Measurements from ENCODE around the gene ICE1. TPM values are rescaled to one million over a fixed set of nuclear protein-coding genes. Genes with fewer than 3 reads are reported as not detected.

ICE1 gene
- total RNA-seq, 1 experiment from 2014 or later = 48.9 TPM

DNA sequence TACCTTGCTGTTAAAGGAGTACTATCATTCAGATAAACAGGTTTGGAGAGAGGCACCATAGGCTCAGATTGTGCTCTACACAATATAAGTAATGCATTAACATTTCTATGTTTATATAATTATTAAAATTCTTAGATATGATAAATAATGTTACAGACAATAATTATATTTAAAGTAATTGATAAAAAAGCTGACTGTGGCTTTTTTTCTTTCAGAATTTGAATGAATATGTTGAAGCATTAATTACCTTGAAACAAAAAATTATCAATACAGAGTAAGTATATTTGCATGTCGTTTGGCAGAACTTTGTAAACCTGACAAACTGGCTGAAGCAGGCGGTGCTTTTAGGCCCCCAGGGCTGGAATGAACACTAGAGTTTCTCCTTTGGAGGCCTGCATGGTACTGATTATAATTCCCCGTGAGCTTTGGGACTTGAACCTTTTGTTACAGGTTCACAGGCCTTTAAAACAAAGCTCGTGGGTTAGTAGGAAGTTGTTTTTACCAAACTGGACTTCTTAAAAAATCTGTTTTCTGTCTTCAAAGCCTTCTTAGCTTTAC, 13.8 kb downstream of the ICE1 start:
- POLR2A ChIA-PET = no interaction called here
- Mint-ChIP-seq H3K27ac (no peak overlapping the region), H3K9me3 (no peaks in the 10 kb centered on the region)

More for the DNA sequence above, 13.8 kb downstream of the ICE1 start:
- Mint-ChIP-seq H3K4me1 (peaks cover 16% of the 10 kb centered on the region), H3K27me3 (ENCODE audit: low read depth) (no peaks in the 10 kb centered on the region), H3K36me3 (peaks cover 12% of the 10 kb centered on the region), H3K4me3 (no peak overlapping the region)
- CTCF ChIA-PET = no interaction called here
- no peak for TF ChIP-seq OVOL2 (CRISPR knock-in tag; IDR thresholded peaks at IDR 0.05; ENCODE audit: borderline replicate concordance)
- TF ChIP-seq, protein P1, sequence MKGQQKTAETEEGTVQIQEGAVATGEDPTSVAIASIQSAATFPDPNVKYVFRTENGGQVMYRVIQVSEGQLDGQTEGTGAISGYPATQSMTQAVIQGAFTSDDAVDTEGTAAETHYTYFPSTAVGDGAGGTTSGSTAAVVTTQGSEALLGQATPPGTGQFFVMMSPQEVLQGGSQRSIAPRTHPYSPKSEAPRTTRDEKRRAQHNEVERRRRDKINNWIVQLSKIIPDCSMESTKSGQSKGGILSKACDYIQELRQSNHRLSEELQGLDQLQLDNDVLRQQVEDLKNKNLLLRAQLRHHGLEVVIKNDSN (CRISPR knock-in tag; IDR thresholded peaks at IDR 0.05) = no peak
- TF ChIP-seq ATF1 (CRISPR knock-in tag; IDR thresholded peaks at IDR 0.05) = no peak
- no peak for TF ChIP-seq PRRX2 (CRISPR knock-in tag; IDR thresholded peaks at IDR 0.05)
- no peak for TF ChIP-seq ZNF121 (CRISPR knock-in tag; IDR thresholded peaks at IDR 0.05)
- TF ChIP-seq, protein P2, sequence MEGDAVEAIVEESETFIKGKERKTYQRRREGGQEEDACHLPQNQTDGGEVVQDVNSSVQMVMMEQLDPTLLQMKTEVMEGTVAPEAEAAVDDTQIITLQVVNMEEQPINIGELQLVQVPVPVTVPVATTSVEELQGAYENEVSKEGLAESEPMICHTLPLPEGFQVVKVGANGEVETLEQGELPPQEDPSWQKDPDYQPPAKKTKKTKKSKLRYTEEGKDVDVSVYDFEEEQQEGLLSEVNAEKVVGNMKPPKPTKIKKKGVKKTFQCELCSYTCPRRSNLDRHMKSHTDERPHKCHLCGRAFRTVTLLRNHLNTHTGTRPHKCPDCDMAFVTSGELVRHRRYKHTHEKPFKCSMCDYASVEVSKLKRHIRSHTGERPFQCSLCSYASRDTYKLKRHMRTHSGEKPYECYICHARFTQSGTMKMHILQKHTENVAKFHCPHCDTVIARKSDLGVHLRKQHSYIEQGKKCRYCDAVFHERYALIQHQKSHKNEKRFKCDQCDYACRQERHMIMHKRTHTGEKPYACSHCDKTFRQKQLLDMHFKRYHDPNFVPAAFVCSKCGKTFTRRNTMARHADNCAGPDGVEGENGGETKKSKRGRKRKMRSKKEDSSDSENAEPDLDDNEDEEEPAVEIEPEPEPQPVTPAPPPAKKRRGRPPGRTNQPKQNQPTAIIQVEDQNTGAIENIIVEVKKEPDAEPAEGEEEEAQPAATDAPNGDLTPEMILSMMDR (IDR thresholded peaks at IDR 0.05) = no peak
- TF ChIP-seq GTF2I (CRISPR knock-in tag; conservative IDR thresholded peaks at IDR 0.05) = no peak
- no peak for TF ChIP-seq SMAD4 (CRISPR knock-in tag; IDR thresholded peaks at IDR 0.05)
- TF ChIP-seq ZBTB21 (CRISPR knock-in tag; IDR thresholded peaks at IDR 0.05; ENCODE audit: borderline replicate concordance) = no peak
- TF ChIP-seq, protein P3, sequence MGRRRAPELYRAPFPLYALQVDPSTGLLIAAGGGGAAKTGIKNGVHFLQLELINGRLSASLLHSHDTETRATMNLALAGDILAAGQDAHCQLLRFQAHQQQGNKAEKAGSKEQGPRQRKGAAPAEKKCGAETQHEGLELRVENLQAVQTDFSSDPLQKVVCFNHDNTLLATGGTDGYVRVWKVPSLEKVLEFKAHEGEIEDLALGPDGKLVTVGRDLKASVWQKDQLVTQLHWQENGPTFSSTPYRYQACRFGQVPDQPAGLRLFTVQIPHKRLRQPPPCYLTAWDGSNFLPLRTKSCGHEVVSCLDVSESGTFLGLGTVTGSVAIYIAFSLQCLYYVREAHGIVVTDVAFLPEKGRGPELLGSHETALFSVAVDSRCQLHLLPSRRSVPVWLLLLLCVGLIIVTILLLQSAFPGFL (CRISPR knock-in tag; IDR thresholded peaks at IDR 0.05; ENCODE audit: borderline replicate concordance) = no peak
- no peak for TF ChIP-seq ZNF219 (CRISPR knock-in tag; IDR thresholded peaks at IDR 0.05; ENCODE audit: borderline replicate concordance)
- TF ChIP-seq, protein P4, sequence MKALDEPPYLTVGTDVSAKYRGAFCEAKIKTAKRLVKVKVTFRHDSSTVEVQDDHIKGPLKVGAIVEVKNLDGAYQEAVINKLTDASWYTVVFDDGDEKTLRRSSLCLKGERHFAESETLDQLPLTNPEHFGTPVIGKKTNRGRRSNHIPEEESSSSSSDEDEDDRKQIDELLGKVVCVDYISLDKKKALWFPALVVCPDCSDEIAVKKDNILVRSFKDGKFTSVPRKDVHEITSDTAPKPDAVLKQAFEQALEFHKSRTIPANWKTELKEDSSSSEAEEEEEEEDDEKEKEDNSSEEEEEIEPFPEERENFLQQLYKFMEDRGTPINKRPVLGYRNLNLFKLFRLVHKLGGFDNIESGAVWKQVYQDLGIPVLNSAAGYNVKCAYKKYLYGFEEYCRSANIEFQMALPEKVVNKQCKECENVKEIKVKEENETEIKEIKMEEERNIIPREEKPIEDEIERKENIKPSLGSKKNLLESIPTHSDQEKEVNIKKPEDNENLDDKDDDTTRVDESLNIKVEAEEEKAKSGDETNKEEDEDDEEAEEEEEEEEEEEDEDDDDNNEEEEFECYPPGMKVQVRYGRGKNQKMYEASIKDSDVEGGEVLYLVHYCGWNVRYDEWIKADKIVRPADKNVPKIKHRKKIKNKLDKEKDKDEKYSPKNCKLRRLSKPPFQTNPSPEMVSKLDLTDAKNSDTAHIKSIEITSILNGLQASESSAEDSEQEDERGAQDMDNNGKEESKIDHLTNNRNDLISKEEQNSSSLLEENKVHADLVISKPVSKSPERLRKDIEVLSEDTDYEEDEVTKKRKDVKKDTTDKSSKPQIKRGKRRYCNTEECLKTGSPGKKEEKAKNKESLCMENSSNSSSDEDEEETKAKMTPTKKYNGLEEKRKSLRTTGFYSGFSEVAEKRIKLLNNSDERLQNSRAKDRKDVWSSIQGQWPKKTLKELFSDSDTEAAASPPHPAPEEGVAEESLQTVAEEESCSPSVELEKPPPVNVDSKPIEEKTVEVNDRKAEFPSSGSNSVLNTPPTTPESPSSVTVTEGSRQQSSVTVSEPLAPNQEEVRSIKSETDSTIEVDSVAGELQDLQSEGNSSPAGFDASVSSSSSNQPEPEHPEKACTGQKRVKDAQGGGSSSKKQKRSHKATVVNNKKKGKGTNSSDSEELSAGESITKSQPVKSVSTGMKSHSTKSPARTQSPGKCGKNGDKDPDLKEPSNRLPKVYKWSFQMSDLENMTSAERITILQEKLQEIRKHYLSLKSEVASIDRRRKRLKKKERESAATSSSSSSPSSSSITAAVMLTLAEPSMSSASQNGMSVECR (CRISPR knock-in tag; IDR thresholded peaks at IDR 0.05; ENCODE audit: borderline replicate concordance) = no peak
- TF ChIP-seq ETV6 (CRISPR knock-in tag; IDR thresholded peaks at IDR 0.05) = no peak
- TF ChIP-seq, protein P5, sequence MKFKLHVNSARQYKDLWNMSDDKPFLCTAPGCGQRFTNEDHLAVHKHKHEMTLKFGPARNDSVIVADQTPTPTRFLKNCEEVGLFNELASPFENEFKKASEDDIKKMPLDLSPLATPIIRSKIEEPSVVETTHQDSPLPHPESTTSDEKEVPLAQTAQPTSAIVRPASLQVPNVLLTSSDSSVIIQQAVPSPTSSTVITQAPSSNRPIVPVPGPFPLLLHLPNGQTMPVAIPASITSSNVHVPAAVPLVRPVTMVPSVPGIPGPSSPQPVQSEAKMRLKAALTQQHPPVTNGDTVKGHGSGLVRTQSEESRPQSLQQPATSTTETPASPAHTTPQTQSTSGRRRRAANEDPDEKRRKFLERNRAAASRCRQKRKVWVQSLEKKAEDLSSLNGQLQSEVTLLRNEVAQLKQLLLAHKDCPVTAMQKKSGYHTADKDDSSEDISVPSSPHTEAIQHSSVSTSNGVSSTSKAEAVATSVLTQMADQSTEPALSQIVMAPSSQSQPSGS (CRISPR knock-in tag; IDR thresholded peaks at IDR 0.05; ENCODE audit: borderline replicate concordance, low read depth) = no peak
- TF ChIP-seq SMAD3 (CRISPR knock-in tag; IDR thresholded peaks at IDR 0.05; ENCODE audit: borderline replicate concordance) = no peak
- TF ChIP-seq, protein P6, sequence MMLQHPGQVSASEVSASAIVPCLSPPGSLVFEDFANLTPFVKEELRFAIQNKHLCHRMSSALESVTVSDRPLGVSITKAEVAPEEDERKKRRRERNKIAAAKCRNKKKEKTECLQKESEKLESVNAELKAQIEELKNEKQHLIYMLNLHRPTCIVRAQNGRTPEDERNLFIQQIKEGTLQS (CRISPR knock-in tag; conservative IDR thresholded peaks at IDR 0.05) = no peak
- TF ChIP-seq, protein P7, sequence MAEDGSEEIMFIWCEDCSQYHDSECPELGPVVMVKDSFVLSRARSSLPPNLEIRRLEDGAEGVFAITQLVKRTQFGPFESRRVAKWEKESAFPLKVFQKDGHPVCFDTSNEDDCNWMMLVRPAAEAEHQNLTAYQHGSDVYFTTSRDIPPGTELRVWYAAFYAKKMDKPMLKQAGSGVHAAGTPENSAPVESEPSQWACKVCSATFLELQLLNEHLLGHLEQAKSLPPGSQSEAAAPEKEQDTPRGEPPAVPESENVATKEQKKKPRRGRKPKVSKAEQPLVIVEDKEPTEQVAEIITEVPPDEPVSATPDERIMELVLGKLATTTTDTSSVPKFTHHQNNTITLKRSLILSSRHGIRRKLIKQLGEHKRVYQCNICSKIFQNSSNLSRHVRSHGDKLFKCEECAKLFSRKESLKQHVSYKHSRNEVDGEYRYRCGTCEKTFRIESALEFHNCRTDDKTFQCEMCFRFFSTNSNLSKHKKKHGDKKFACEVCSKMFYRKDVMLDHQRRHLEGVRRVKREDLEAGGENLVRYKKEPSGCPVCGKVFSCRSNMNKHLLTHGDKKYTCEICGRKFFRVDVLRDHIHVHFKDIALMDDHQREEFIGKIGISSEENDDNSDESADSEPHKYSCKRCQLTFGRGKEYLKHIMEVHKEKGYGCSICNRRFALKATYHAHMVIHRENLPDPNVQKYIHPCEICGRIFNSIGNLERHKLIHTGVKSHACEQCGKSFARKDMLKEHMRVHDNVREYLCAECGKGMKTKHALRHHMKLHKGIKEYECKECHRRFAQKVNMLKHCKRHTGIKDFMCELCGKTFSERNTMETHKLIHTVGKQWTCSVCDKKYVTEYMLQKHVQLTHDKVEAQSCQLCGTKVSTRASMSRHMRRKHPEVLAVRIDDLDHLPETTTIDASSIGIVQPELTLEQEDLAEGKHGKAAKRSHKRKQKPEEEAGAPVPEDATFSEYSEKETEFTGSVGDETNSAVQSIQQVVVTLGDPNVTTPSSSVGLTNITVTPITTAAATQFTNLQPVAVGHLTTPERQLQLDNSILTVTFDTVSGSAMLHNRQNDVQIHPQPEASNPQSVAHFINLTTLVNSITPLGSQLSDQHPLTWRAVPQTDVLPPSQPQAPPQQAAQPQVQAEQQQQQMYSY (CRISPR knock-in tag; IDR thresholded peaks at IDR 0.05) = no peak
- no peak for TF ChIP-seq SOX15 (CRISPR knock-in tag; IDR thresholded peaks at IDR 0.05)
- TF ChIP-seq, protein P8, sequence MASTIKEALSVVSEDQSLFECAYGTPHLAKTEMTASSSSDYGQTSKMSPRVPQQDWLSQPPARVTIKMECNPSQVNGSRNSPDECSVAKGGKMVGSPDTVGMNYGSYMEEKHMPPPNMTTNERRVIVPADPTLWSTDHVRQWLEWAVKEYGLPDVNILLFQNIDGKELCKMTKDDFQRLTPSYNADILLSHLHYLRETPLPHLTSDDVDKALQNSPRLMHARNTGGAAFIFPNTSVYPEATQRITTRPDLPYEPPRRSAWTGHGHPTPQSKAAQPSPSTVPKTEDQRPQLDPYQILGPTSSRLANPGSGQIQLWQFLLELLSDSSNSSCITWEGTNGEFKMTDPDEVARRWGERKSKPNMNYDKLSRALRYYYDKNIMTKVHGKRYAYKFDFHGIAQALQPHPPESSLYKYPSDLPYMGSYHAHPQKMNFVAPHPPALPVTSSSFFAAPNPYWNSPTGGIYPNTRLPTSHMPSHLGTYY (CRISPR knock-in tag; IDR thresholded peaks at IDR 0.05) = no peak
- DNase-seq (ENCODE audit: low spot score) = no peak
- ATAC-seq = no peak

Data from WTC11 (cell line).